Measurements from ENCODE around the gene ATOH8.

The ATOH8 gene

GRCh38 chr2:85787282-85787980, 33.6 kb downstream of the ATOH8 start:
- H3K4me3 ChIP-seq (ENCODE audit: low read length), result no peak overlapping the region
- peaks cover 85% of the 10 kb centered on the region for H3K36me3 ChIP-seq (ENCODE audit: insufficient read depth, low read length)
- no peaks in the 10 kb centered on the region for H3K9me3 ChIP-seq (replicated peaks; ENCODE audit: low read length)
- no peaks in the 10 kb centered on the region for H3K27me3 ChIP-seq (ENCODE audit: control insufficient read depth, insufficient read depth, low read length)
- peaks cover 31% of the 10 kb centered on the region for H3K4me1 ChIP-seq (ENCODE audit: control insufficient read depth, insufficient read depth, low read length)
- no peak overlapping the region for H3K4me2 ChIP-seq (ENCODE audit: low read length)
- no peak overlapping the region for H3K9ac ChIP-seq (ENCODE audit: low read depth, low read length)

- no peak overlapping the region for H3K4me2 ChIP-seq (ENCODE audit: low read length)
- H3K9ac ChIP-seq (ENCODE audit: low read depth, low read length), result no peak overlapping the region
- H3K4me1 ChIP-seq (ENCODE audit: control insufficient read depth, insufficient read depth, low read length), result peaks cover 36% of the 10 kb centered on the region
- H3K27me3 ChIP-seq (ENCODE audit: control insufficient read depth, insufficient read depth, low read length), result no peaks in the 10 kb centered on the region
- no peaks in the 10 kb centered on the region for H3K9me3 ChIP-seq (replicated peaks; ENCODE audit: low read length)
- no peak overlapping the region for H3K4me3 ChIP-seq (ENCODE audit: low read length)
- peaks cover 80% of the 10 kb centered on the region for H3K36me3 ChIP-seq (ENCODE audit: insufficient read depth, low read length)
These were observed 34.2 kb downstream of the ATOH8 start for GRCh38 chr2:85787981-85788340.

- Histone ChIP-seq H3K36me3 (ENCODE audit: insufficient read depth, low read length) (peaks cover 77% of the 10 kb centered on the region), H3K4me3 (ENCODE audit: low read length) (no peak overlapping the region), H3K9ac (ENCODE audit: low read depth, low read length) (no peak overlapping the region), H3K27me3 (ENCODE audit: control insufficient read depth, insufficient read depth, low read length) (no peaks in the 10 kb centered on the region), H3K4me1 (ENCODE audit: control insufficient read depth, insufficient read depth, low read length) (peaks cover 42% of the 10 kb centered on the region), H3K4me2 (ENCODE audit: low read length) (no peak overlapping the region), H3K9me3 (replicated peaks; ENCODE audit: low read length) (no peaks in the 10 kb centered on the region)
These were observed 34.8 kb downstream of the ATOH8 start for GRCh38 chr2:85788603-85789002.

- peaks cover 71% of the 10 kb centered on the region for H3K36me3 ChIP-seq (ENCODE audit: insufficient read depth, low read length)
- H3K9me3 ChIP-seq (replicated peaks; ENCODE audit: low read length), result no peaks in the 10 kb centered on the region
- no peak overlapping the region for H3K4me2 ChIP-seq (ENCODE audit: low read length)
- no peaks in the 10 kb centered on the region for H3K27me3 ChIP-seq (ENCODE audit: control insufficient read depth, insufficient read depth, low read length)
- no peak overlapping the region for H3K9ac ChIP-seq (ENCODE audit: low read depth, low read length)
- H3K4me1 ChIP-seq (ENCODE audit: control insufficient read depth, insufficient read depth, low read length), result peaks cover 47% of the 10 kb centered on the region
- no peak overlapping the region for H3K4me3 ChIP-seq (ENCODE audit: low read length)
These were observed 35.5 kb downstream of the ATOH8 start for GRCh38 chr2:85789271-85789670.

- Histone ChIP-seq H3K36me3 (ENCODE audit: insufficient read depth, low read length) (peaks cover 64% of the 10 kb centered on the region), H3K9ac (ENCODE audit: low read depth, low read length) (no peak overlapping the region), H3K4me1 (ENCODE audit: control insufficient read depth, insufficient read depth, low read length) (peaks cover 47% of the 10 kb centered on the region), H3K4me2 (ENCODE audit: low read length) (no peak overlapping the region), H3K4me3 (ENCODE audit: low read length) (no peak overlapping the region), H3K27me3 (ENCODE audit: control insufficient read depth, insufficient read depth, low read length) (no peaks in the 10 kb centered on the region), H3K9me3 (replicated peaks; ENCODE audit: low read length) (no peaks in the 10 kb centered on the region)
These were observed 36.2 kb downstream of the ATOH8 start for GRCh38 chr2:85790032-85790431.

- Histone ChIP-seq H3K4me1 (ENCODE audit: control insufficient read depth, insufficient read depth, low read length) (peaks cover 47% of the 10 kb centered on the region), H3K9me3 (replicated peaks; ENCODE audit: low read length) (no peaks in the 10 kb centered on the region), H3K9ac (ENCODE audit: low read depth, low read length) (no peak overlapping the region), H3K36me3 (ENCODE audit: insufficient read depth, low read length) (peaks cover 62% of the 10 kb centered on the region), H3K27me3 (ENCODE audit: control insufficient read depth, insufficient read depth, low read length) (no peaks in the 10 kb centered on the region), H3K4me2 (ENCODE audit: low read length) (no peak overlapping the region), H3K4me3 (ENCODE audit: low read length) (no peak overlapping the region)
These were observed 36.9 kb downstream of the ATOH8 start for GRCh38 chr2:85790499-85791188.

- H3K4me1 ChIP-seq (ENCODE audit: control insufficient read depth, insufficient read depth, low read length), result peaks cover 59% of the 10 kb centered on the region
These were observed 38.1 kb downstream of the ATOH8 start for GRCh38 chr2:85791704-85792565.

GRCh38 chr2:85792783-85793441, 39.1 kb downstream of the ATOH8 start:
- Histone ChIP-seq H3K9ac (ENCODE audit: low read depth, low read length) (peak overlapping the region; percentile 5), H3K4me2 (ENCODE audit: low read length) (peak overlapping the region; percentile 47), H3K9me3 (replicated peaks; ENCODE audit: low read length) (no peaks in the 10 kb centered on the region), H3K36me3 (ENCODE audit: insufficient read depth, low read length) (peaks cover 41% of the 10 kb centered on the region), H3K4me3 (ENCODE audit: low read length) (no peak overlapping the region), H3K27me3 (ENCODE audit: control insufficient read depth, insufficient read depth, low read length) (no peaks in the 10 kb centered on the region), H3K4me1 (ENCODE audit: control insufficient read depth, insufficient read depth, low read length) (peaks cover 62% of the 10 kb centered on the region)

More at GRCh38 chr2:85791704-85792565, 38.1 kb downstream of the ATOH8 start:
- Histone ChIP-seq H3K27me3 (ENCODE audit: control insufficient read depth, insufficient read depth, low read length) (no peaks in the 10 kb centered on the region), H3K9me3 (replicated peaks; ENCODE audit: low read length) (no peaks in the 10 kb centered on the region), H3K9ac (ENCODE audit: low read depth, low read length) (peak overlapping the region; percentile 3), H3K4me3 (ENCODE audit: low read length) (no peak overlapping the region), H3K36me3 (ENCODE audit: insufficient read depth, low read length) (peaks cover 51% of the 10 kb centered on the region), H3K4me2 (ENCODE audit: low read length) (peak overlapping the region; percentile 47)

- Histone ChIP-seq H3K4me3 (ENCODE audit: low read length) (no peak overlapping the region), H3K9ac (ENCODE audit: low read depth, low read length) (no peak overlapping the region), H3K4me2 (ENCODE audit: low read length) (no peak overlapping the region), H3K27me3 (ENCODE audit: control insufficient read depth, insufficient read depth, low read length) (no peaks in the 10 kb centered on the region), H3K9me3 (replicated peaks; ENCODE audit: low read length) (no peaks in the 10 kb centered on the region), H3K36me3 (ENCODE audit: insufficient read depth, low read length) (peaks cover 35% of the 10 kb centered on the region), H3K4me1 (ENCODE audit: control insufficient read depth, insufficient read depth, low read length) (peaks cover 60% of the 10 kb centered on the region)
These were observed 39.8 kb downstream of the ATOH8 start for GRCh38 chr2:85793584-85793983.

GRCh38 chr2:85794038-85794441, 40.2 kb downstream of the ATOH8 start:
- H3K4me3 ChIP-seq (ENCODE audit: low read length), result no peak overlapping the region
- no peak overlapping the region for H3K9ac ChIP-seq (ENCODE audit: low read depth, low read length)
- H3K9me3 ChIP-seq (replicated peaks; ENCODE audit: low read length), result no peaks in the 10 kb centered on the region
- H3K36me3 ChIP-seq (ENCODE audit: insufficient read depth, low read length), result peaks cover 30% of the 10 kb centered on the region
- H3K4me1 ChIP-seq (ENCODE audit: control insufficient read depth, insufficient read depth, low read length), result peaks cover 56% of the 10 kb centered on the region
- no peak overlapping the region for H3K4me2 ChIP-seq (ENCODE audit: low read length)
- H3K27me3 ChIP-seq (ENCODE audit: control insufficient read depth, insufficient read depth, low read length), result no peaks in the 10 kb centered on the region

GRCh38 chr2:85794491-85795121, 40.8 kb downstream of the ATOH8 start:
- Histone ChIP-seq H3K4me3 (ENCODE audit: low read length) (no peak overlapping the region), H3K9me3 (replicated peaks; ENCODE audit: low read length) (no peaks in the 10 kb centered on the region), H3K9ac (ENCODE audit: low read depth, low read length) (peak overlapping the region; percentile 18), H3K36me3 (ENCODE audit: insufficient read depth, low read length) (peaks cover 25% of the 10 kb centered on the region), H3K4me1 (ENCODE audit: control insufficient read depth, insufficient read depth, low read length) (peaks cover 60% of the 10 kb centered on the region), H3K4me2 (ENCODE audit: low read length) (no peak overlapping the region), H3K27me3 (ENCODE audit: control insufficient read depth, insufficient read depth, low read length) (no peaks in the 10 kb centered on the region)
